Measurements from ENCODE around the gene PTH1R.

The PTH1R gene

DNA sequence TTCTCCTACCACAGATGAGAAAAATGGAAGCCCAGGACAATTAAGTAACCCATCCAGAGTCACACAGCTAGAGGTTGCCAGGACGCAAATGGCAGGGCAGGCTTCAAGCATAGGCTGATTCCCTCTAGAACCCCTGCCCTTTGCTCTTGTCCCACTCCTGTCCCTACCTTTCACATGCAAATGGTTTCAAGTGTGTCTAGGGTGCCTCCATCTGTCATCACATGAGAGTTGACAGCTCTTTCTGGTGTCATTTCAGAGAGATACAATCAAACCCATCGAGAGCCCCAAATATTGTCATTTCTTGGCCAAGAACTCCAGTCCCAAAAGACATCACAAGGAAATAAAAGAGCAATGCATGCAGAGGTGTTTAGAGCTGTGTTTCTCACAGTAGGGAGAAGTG lies 75.3 kb downstream of the PTH1R start:
- no peak for DNase-seq
